Activated CD8-positive, alpha-beta memory T cell treated with anti-CD3 and anti-CD28 coated beads, Interleukin-2, amount 50 U/mL, for 48 hours (primary cell): ENCODE measurements around the gene SH3GL1.
A peak's percentile ranks its signal among the peaks of the same experiment; 100 is the strongest.

Experiments
- DNase-seq: peaks from one replicate; pipeline ENCODE4 v3.0.0-alpha.2; 2020

The SH3GL1 gene

DNA sequence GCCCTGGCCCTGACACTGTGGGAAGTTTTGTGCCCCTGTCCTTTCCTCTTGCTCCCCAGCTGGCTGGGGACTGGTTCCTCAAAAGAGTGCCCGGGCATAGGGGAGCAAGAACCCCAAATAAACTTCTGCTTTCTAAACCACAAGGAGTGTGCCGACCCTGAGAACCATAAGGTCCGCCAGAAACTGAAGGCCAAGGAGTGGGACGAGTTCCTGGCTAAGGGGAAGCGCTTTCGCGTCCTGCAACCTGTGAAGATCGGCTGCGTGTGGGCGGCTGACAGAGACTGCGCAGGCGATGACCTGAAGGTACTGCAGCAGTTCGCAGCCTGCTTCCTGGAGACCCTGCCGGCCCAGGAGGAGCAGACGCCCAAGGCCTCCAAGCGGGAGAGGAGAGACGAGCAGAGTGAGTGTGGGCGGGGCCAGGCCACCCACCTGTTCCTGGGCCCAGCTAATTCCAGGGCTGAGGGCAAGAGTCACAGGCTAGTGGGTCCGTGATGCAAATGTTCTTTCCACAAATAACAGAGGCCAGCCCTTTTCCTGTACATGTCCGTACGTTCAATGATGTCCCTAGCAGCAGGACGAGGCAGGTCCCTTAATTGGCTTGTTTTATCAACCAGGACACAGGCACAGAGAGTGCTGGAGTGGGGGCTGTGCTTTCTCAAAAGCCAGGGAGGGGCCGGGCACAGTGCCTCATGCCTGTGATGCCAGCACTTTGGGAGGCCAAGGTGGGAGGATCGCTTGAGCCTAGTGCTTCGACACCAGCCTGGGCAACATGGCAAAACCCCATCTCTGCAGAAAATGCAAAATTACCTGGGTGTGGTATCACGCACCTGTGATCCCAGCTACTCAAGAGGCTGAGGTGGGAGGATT lies 31.7 kb upstream of the SH3GL1 start:
- DNase-seq, result no peak

DNA sequence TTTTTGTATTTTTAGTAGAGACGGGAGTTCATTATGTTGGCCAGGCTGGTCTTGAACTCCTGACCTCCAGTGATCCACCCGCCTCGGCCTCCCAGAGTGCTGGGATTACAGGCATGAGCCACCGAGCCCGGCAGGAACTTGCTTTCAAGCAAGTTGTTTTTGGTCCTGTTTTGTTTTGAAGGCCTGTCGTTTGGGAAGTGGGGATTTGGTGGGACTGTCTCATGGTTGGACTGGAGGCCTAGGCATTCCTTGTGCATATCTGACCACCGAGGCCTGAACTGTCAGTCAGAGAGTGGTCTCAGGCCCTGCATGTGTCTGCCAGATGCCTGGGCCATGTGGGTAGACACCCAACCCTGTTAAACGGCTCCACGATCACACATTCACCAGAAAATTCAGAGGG lies 30.9 kb upstream of the SH3GL1 start:
- no peak for DNase-seq

DNA sequence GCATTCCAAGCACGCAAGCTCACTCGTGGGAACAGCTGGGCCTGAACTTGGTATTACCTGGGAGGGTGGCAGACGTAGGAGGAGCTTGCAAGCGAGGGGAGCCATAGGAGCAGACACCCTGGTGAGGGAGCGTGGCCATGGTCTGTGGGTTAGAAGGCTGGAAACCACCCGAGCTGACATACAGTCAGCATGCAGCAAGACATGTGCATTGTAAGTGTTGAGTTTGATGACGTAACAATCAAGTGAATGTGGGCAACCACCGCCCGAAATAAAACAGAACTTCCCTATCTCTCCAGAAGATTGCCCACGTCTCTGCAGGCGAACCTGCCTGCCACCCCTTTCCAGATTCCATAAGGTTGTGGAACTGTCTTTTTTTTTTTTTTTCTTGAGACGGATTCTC lies 30.4 kb upstream of the SH3GL1 start:
- DNase-seq, result no peak

DNA sequence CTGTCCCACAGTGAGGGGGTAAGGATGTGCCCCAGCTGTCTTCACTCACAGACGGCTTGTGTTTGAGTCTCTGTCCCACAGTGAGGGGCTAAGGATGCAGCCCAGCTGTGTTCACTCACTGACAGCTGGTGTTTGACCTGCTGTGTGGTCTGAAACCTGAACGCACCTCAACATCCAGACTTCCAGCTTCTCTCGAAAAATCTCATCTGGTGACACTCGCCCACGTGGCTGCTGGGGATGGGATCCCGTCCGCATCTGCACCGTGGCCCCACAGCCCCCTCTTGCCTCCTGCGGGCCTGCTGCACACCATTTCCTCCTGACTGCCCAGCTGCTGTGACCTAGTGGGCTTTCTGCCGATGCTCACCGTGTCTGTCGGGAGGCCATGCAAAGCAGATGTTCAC lies 29.4 kb upstream of the SH3GL1 start:
- DNase-seq, result no peak

DNA sequence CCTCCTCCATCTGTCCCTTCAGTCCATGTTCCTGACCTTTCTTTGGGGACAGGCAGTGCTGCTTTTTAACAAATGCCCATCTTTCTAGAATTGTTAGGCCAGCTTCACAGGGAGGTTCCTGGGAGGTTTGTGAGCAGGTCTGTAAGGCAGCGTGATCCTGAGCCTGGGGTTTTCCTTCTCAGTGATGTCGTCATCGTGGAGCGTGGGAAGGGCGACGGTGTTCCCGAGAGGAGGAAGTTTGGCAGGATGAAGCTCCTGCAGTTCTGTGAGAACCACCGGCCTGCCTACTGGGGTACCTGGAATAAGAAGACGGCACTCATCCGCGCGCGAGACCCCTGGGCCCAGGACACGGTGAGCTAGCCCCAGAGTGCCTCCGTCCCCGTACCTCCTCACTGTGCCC lies 28.9 kb upstream of the SH3GL1 start:
- no peak for DNase-seq

DNA sequence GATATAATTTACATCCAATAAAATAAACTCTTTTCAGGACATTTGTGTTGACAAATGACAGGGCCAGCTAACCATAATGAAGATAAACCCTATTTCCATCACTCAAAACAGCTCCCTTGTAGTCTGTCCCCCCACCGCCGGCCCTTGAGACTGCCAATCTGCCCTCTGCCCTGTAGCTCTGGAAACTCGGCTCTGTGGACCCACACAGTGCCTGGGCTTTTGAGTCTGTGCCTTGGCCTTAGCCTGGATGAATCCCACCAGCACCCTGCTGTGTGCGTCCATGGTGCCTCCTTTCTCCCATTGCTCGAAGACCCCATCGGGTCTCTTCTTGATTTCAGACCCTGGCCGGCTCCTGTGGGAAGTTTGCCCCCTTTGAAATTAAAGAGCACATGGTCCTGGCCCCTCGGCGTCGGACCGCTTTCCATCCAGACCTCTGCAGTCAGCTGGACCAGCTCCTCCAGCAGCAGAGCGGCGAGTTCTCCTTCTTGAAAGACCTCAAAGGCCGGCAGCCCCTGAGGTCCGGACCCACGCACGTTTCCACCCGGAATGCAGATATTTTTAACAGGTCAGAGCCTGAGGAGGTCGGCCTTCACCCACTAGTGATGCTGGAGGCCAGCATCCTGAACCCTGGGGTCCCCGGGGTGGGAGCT lies 28.1 kb upstream of the SH3GL1 start:
- DNase-seq, result no peak

DNA sequence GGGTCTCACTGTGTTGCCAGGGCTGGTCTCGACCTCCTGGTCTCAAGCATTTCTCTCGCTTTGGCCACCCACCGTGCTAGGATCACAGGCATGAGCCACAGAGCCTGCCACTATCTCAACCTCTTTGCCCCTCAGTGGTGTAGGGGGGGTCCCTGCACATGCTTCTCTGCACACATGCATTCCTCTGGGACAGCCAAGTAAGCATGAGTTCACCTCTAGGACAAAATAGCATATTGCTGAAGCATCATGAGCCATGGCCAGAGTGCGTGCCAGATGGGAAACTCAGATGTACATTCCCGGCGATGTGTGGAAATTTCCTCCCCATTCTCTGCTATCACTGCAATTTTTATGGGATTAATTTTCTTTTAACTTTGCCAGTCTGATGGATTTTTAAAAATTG lies 25.2 kb upstream of the SH3GL1 start:
- no peak for DNase-seq

DNA sequence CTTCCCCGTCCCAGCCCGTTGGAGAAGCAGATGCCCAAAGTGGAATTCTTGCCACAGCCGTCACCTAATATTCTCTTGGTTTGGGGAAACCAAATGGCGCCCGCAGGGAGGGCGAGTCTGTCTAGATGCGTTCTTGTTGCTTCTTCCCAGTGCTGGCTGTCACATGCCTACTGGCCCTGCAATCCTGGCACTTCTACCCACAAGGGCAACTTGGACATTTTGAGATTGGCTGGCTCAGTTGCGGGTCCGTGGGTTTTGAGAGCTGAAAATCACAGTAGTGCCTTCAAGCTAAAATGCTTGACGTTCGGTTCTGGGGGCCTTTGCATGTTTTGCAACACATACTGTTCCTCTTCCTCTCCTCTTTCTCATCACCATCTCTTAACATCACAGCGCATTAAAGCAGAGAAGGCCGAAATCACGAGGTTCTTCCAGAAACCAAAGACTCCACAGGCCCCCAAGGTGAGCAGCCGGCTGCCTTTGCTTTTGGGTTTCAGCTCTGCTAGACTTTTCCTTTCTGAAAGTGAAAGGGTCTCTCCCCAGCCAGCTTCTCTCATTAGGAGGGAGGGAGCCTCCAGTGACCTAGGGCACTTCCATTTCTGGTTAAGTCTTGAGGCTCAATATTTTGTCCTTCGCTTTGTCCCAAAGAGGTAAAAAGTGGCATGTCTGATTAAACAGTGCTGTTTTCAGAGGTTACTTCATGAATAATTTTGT lies 23.2 kb upstream of the SH3GL1 start:
- DNase-seq, result no peak

DNA sequence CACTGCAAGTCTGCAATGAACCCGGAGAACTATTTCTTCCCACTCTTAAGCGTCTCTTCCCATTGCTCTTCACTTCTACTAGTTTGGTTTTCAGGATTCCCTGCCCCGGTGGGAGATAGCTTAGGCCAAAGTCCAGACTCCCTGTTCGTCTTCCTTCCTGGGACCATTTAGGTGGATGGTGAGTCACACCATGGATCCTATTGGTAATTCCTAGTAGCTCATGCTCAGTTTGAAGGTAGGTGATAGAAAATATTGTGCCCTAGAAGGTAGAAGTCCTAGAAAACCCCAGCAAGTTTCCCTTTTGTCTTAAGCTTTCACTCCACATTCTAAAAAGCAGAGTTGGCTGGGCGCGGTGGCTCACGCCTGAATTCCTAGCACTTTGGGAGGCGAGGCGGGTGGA lies 15.9 kb upstream of the SH3GL1 start:
- no peak for DNase-seq

DNA sequence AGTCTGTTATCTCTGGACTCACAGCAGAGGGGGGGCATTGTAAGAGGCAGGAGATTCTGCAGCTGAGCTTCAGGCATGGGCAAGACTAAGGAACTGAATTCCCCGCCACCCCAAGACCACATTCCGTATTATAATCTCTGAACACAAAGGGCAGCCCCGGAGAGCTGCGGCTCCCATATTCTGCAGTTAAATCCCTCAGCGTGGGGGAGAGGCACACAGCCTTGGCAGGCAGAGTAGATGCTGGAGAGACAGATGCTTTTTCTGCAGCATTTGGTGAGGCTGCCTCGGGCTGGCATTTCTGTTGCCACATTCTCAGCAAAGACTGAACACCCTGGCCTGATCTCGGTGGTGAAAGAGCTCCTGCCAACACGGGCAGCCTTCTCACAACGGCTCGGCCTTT lies 15.0 kb upstream of the SH3GL1 start:
- DNase-seq, result no peak

DNA sequence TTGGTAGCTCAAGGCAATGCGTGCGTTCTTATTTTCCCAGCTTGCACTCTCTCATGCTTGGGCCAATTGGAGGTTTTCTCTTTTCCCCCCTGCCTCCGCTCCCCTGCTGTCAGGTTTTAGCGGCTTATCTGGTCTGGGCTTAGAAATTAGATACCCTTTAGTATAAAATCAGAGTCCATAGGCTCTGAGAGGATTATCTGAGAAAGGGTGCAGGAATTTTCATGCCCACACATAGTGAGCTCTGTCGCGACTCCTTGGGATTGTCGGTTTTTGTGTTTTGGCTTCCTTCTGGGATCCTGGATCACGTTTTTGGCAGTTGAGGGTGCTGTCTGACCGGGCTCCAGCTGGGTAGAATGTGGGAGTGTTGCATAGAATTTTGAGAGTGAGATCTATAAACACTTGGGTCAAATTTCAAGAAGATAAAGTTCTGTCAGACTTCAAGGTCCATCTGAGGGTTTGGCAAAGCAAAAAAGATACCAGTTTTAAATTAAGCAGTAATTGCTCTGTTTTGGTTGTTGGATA lies 14.5 kb upstream of the SH3GL1 start:
- DNase-seq, result no peak

DNA sequence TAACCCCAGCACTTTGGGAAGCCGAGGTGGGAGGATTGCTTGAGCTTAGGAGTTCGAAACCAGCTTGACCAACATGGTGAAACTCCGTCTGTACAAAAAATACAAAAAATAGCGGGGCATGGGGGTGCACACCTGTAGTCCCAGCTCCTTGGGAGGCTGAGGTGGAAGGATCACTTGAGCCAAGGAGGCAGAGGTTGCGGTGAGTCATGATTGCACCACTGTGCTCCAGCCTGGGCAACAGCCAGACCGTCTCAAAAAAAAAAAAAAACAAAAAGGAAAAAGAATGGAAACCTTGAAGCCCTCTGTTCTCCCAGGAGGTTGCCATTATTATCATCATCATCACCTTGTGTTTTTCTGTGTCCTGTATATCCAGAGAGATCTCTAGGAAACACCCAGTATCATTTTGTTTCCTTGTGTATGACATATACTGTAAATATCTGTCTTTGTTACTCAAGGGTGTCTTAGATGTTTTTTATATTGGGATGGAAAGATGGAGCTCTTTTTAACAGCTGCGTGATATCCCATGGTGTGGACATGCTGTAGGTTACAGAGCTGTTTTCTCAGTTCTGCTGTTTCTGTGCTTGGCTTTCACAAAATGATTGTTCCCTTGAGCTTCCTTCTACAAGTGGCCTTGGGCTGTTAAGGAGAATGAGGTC lies 13.9 kb upstream of the SH3GL1 start:
- no peak for DNase-seq

DNA sequence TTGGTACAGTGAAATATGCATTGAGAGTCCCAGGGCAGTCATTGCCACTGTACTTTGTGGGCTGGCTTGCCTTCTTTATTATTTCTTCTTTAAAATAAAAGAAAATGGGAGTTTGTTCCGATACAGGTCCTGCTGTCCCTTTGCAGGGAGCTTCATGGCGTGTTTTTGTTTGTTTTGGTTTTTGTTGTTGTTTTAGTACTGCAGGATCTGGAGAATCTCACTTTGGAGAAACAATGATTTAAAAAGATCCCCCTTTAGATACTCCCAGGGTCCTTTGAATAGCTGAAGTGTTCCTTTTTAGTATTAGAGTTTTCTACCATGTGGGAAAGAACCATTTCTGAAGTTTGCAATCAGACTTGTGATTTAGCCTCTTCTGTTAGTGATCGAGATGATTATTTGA lies 13.2 kb upstream of the SH3GL1 start:
- DNase-seq, result no peak

DNA sequence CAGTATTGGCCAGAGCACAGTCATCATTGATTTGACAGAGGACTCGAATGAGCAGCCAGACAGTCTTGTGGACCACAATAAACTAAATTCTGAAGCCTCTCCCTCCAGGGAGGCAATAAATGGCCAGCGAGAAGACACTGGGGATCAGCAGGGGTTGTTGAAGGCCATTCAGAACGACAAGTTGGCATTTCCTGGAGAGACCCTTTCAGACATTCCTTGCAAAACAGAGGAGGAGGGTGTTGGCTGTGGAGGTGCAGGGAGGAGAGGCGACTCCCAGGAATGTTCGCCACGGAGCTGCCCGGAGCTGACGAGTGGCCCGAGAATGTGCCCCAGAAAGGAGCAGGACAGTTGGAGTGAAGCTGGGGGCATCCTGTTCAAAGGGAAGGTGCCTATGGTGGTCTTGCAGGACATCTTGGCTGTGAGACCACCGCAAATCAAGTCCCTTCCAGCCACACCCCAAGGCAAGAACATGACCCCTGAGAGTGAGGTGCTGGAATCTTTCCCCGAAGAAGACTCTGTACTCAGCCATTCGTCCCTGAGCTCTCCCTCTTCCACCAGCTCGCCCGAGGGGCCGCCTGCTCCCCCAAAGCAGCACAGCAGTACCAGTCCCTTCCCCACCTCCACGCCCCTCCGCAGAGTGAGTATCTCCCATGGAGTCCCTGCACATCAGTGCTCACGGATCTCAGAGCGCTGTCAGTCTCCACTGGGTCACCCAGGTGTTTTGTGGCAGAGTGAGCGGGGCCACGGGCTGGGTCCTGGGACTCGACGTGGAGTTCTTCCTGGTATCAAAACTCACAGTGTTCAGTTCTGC lies 9.0 kb upstream of the SH3GL1 start:
- no peak for DNase-seq

DNA sequence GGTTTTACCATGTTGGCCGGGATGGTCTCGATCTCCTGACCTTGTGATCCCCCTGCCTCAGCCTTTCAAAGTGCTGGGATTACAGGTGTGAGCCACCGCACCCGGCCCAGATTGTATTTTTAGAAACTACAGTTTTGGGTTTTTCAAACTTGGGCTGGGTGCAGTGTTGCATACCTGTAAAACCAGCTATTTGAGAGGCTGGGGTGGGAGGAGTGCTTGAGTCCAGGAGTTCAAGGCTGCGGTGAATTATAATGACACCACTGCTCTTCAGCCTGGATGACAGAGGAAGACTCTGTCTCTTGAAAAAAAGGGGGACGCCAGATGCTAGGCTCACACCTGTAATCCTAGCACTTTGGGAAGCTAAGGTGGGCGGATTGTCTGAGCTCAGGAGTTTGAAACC lies 6.3 kb upstream of the SH3GL1 start:
- no peak for DNase-seq

DNA sequence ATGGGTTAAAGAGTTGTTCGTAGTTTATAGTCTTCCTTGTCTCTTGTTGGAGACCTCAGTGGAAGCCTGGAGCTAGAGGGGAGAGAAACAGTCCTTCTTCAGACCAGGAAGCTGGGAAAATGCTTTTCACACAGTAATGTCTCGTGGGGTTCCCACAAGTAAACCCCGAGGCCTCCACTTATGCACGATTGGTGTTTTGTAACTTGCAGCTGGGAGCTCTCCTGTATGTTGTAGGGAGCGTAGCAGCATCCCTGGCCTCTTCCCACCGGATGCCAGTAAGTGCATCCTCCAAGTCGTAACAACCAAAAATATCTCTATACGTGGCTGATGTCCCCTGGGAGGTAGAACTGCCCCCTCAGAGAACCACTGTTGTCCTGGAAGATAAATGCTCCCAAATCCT lies 5.6 kb upstream of the SH3GL1 start:
- DNase-seq, result no peak

DNA sequence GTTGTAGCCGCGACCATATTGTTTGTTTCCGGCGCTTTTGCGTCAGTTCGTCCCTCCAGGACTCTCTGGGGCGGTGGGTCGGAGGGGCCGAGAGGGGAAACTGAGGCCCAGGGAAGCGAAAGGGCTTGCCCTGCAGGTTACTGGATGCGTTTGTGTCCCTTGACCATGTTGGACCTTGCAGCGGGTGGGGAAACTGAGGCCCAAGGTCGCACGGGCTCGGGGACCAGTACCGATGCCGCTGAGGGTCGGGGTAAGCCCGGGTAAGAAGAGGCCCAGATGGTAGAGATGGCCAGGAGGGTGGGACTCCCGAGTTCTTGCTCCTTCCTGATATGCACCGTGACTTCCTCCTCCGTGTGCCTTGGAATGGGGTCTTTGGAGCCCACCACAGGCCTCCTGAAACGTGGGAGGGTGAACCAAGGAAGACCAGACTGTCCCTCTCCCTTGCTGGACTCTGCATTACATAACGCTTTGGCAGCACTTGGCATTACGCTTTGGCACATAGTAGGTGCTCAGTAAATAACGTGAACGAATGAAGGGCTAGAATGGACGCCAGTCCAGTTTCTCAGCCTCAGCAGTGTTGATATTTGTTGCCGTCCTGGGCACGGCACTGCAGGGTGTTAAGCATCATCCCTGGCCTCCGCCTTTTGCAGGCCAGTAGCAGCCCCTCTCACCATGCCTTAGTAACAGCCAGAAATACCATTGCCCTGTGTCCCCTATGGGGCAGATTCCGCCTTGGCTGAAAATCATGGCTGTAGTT lies 2.8 kb upstream of the SH3GL1 start:
- DNase-seq, result no peak

DNA sequence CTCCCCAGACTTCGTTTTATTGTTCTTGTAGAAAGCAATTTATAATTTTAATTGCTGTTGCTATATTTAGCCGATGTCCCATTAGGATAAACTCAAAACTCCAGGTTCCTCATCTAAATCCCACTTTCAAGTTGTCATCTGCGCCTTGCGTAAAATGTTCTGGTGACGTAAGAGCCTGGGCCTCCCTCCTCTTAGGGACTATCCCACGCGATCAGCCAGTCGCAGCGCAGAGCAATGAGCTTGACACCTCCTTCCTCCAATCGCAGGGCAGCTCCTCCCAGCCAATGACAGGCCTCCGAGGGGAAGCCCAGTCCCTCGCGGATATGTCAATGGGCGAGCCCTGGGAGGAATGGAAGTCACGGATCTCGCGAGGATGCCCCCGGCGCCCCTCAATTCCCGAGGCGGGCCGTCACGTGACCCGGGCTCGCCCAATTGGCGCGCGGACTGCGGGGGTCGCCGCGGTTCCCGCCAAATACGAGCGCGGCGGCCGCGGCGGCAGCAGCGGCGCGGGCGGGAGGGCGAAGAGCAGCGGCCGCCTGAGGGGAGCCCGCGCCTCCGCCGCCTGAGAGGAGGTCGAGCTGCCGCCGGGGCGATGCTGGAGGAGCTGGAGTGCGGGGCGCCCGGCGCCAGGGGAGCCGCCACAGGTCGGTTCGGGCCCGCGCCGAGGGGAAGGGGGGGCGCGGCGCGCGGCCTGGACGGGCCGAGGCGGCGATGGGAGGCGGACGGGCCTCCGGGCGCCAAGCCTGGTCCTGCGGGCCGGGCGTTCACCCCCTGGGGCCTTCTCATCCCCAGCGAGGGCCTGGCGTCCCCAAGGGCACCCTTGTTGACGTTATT lies 2.0 kb upstream of the SH3GL1 start, which contains the start of gene CHAF1A:
CHAF1A (plus strand) TSS at position 470 of the 834 bp plus-strand sequence; CDS start at position 593, 123 bp downstream.
- peak; percentile 99 for DNase-seq

DNA sequence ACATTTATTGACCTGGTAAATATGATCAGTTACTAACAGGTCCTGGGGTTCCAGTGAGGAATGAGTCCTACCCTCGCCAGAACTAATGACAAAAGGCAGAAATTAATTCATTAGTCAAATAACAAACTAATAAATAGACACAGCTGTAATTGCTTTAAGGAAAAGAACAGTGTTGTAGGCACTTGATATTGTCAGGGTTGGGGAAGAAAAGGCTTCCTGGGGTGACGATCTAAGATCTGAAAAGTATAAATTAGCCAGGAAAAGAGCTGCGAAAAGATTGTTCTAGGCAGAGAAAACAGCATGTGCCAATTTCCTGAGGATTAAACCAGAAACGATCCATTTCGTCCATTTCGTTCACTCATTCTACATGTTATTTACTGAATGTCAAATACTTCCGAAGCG lies 1.4 kb upstream of the SH3GL1 start:
- no peak for DNase-seq

DNA sequence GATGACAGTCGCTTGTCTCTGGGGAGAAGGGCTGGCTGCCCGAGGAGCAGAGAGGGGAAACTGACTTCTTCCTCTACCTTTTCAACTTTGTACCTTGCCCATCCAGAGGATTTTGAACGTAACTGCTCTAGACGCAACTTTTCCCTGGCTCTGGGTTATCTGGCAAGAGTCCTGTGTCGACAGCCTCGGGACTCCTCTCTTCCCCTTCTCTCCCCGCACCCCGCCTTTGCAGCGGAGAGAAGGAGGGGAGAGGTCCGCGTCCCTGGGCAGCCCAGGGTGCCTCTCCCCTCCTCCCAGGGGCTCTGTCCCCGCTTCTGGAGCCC lies 574 bp downstream of the SH3GL1 start:
- no peak for DNase-seq
